Measurements from ENCODE around the gene DNMT3L. TPM values are rescaled to one million over a fixed set of nuclear protein-coding genes. Genes with fewer than 3 reads are reported as not detected.
"Not testable (repeated sequence)": the region's sequence is repeated elsewhere in the genome, so short reads cannot be mapped to it uniquely, and the experiment has no call there.

Gene DNMT3L
- total RNA-seq, 4 donors from 2014 or later = not detected

GRCh38 chr21:44304011-44304616, 42.4 kb upstream of the DNMT3L start:
- TF ChIP-seq POLR2A (IDR thresholded peaks at IDR 0.05) (no peak), CTCF (IDR thresholded peaks at IDR 0.05) (no peak)
- H3K4me1 ChIP-seq = peaks cover 13 to 61% (median 19%) of the 10 kb centered on the region in 4 donors
- no peak for DNase-seq

GRCh38 chr21:44303490-44303981, 41.8 kb upstream of the DNMT3L start:
- peaks cover 13 to 61% (median 19%) of the 10 kb centered on the region in 4 donors for H3K4me1 ChIP-seq
- H3K36me3 ChIP-seq = peaks cover 0 to 28% (median 0%) of the 10 kb centered on the region in 3 donors
- TF ChIP-seq POLR2A (IDR thresholded peaks at IDR 0.05) (peak; percentile 17 to 79), CTCF (IDR thresholded peaks at IDR 0.05) (peak in 3 of 6 experiments; percentile 22 to 37 (median 26))
- H3K27me3 ChIP-seq = no peaks in the 10 kb centered on the region
- peak; percentile 30 to 90 (median 88) for DNase-seq
- H3K4me3 ChIP-seq = peak overlapping the region in 1 of 4 donors; percentile 22
- H3K27ac ChIP-seq = peak overlapping the region in 3 of 4 donors; percentile 91 to 100 (median 99)
- no peaks in the 10 kb centered on the region for H3K9me3 ChIP-seq

More at GRCh38 chr21:44304011-44304616, 42.4 kb upstream of the DNMT3L start:
- Histone ChIP-seq H3K27me3 (no peaks in the 10 kb centered on the region), H3K27ac (peak overlapping the region in 3 of 4 donors; percentile 91 to 100 (median 99)), H3K36me3 (peaks cover 0 to 31% (median 0%) of the 10 kb centered on the region in 3 donors), H3K4me3 (peak overlapping the region in 2 of 4 donors; percentile 15 to 22), H3K9me3 (no peaks in the 10 kb centered on the region)

GRCh38 chr21:44302573-44303401, 41.1 kb upstream of the DNMT3L start:
- peak; percentile 31 to 89 (median 86) for DNase-seq
- Histone ChIP-seq H3K36me3 (peaks cover 0 to 21% (median 0%) of the 10 kb centered on the region in 3 donors), H3K4me3 (peak overlapping the region in 2 of 4 donors; percentile 95 to 99), H3K27ac (peak overlapping the region; percentile 26 to 100 (median 95)), H3K4me1 (peaks cover 18 to 61% (median 21%) of the 10 kb centered on the region in 4 donors)
- H3K9me3 ChIP-seq, H3K27me3 ChIP-seq: not testable (repeated sequence)
- TF ChIP-seq CTCF (IDR thresholded peaks at IDR 0.05) (peak in 4 of 6 experiments; percentile 17 to 54 (median 34)), POLR2A (IDR thresholded peaks at IDR 0.05) (peak; percentile 70 to 83)

GRCh38 chr21:44301961-44302406, 40.3 kb upstream of the DNMT3L start:
- no peaks in the 10 kb centered on the region for H3K9me3 ChIP-seq
- H3K27me3 ChIP-seq = no peaks in the 10 kb centered on the region
- no peak for DNase-seq
- TF ChIP-seq POLR2A (IDR thresholded peaks at IDR 0.05) (no peak), CTCF (IDR thresholded peaks at IDR 0.05) (peak in 4 of 6 experiments; percentile 6 to 54 (median 42))
- H3K4me1 ChIP-seq = peaks cover 19 to 65% (median 23%) of the 10 kb centered on the region in 4 donors
- peaks cover 0 to 13% (median 0%) of the 10 kb centered on the region in 3 donors for H3K36me3 ChIP-seq
- peak overlapping the region in 2 of 4 donors; percentile 95 to 99 for H3K4me3 ChIP-seq
- peak overlapping the region; percentile 26 to 100 (median 95) for H3K27ac ChIP-seq

- DNase-seq = no peak
- TF ChIP-seq CTCF (IDR thresholded peaks at IDR 0.05) (peak in 1 of 6 experiments; percentile 3), POLR2A (IDR thresholded peaks at IDR 0.05) (no peak)
- Histone ChIP-seq H3K36me3 (peaks cover 0 to 4% (median 0%) of the 10 kb centered on the region in 3 donors), H3K4me3 (peak overlapping the region; percentile 80 to 99 (median 97)), H3K27me3 (no peaks in the 10 kb centered on the region), H3K27ac (peak overlapping the region; percentile 89 to 100 (median 95)), H3K9me3 (no peaks in the 10 kb centered on the region), H3K4me1 (peaks cover 19 to 63% (median 23%) of the 10 kb centered on the region in 4 donors)
These were observed 39.4 kb upstream of the DNMT3L start for GRCh38 chr21:44301141-44301540.

Measured in Peyer's patch (tissue), 4 donors.